ENCODE data around the gene ERBB2. TPM values are rescaled to one million over a fixed set of nuclear protein-coding genes. Genes with fewer than 3 reads are reported as not detected.

The ERBB2 gene
- total RNA-seq, 1 experiment from 2014 or later = 216 TPM

GRCh38 chr17:39664581-39665561 lies 35.0 kb upstream of the ERBB2 start, which contains the start of gene TCAP:
Gene TCAP, plus strand, starts transcription at chr17:39665349. Its CDS starts 11 bp downstream, at chr17:39665360.
- H3K14ac ChIP-seq (ENCODE audit: insufficient read depth, low read length) = no peak within 1 kb of the TSS
- H3K4me1 Mint-ChIP-seq = peaks cover 33 to 50% of the 10 kb centered on the region in 2 experiments
- no peak within 1 kb of the TSS for H3K18ac ChIP-seq (ENCODE audit: insufficient read length, low read depth, low read length)
- WGBS (ENCODE audit: extremely low coverage, insufficient read length, low lambda C conversion rate) = no CpG with 5 or more reads among the region's 15 CpGs
- no peak within 1 kb of the TSS for H2BK120ac ChIP-seq (ENCODE audit: low read depth, low read length, poor library complexity, severe bottlenecking)
- no peaks in the 10 kb centered on the region for H3K79me1 ChIP-seq (ENCODE audit: insufficient read depth, low read depth, low read length, poor library complexity, severe bottlenecking)
- no peak within 1 kb of the TSS for H2BK12ac ChIP-seq (ENCODE audit: insufficient read length, low read depth, low read length)
- H3K9me3 Mint-ChIP-seq = no peaks in the 10 kb centered on the region; a peak in 1 of 5 replicates
- H3K27ac Mint-ChIP-seq = peak within 1 kb of the TSS in 1 of 3 experiments; percentile 69; a peak in 1 of 7 replicates
- H3K9ac ChIP-seq (ENCODE audit: extremely low read depth, insufficient read length, low read length) = no peak within 1 kb of the TSS
- peak within 1 kb of the TSS in 1 of 2 experiments; percentile 69; a peak in 2 of 5 replicates for H3K4me3 Mint-ChIP-seq
- H3K9me3 ChIP-seq (ENCODE audit: control insufficient read depth, low read depth, low read length) = no peaks in the 10 kb centered on the region
- no peaks in the 10 kb centered on the region for H3K79me2 ChIP-seq (ENCODE audit: insufficient read depth, low read length)
- H4K91ac ChIP-seq (ENCODE audit: insufficient read length, low read depth, low read length) = no peak within 1 kb of the TSS
- no peak for DNase-seq
- no peak within 1 kb of the TSS for H3K27ac ChIP-seq (ENCODE audit: insufficient read length, low read depth, low read length)
- H3K27me3 Mint-ChIP-seq (ENCODE audit: low read depth) = peaks cover 52% of the 10 kb centered on the region
- no peak within 1 kb of the TSS for H2BK5ac ChIP-seq (ENCODE audit: insufficient read length, low read length)
- H2AK5ac ChIP-seq (ENCODE audit: insufficient read length, low read length) = no peak within 1 kb of the TSS
- H4K5ac ChIP-seq (ENCODE audit: insufficient read length, low read depth, low read length) = no peak within 1 kb of the TSS
- no peak for TF ChIP-seq CTCF (conservative IDR thresholded peaks at IDR 0.05)
- H2BK15ac ChIP-seq (ENCODE audit: low read depth, low read length) = no peak within 1 kb of the TSS
- H4K20me1 ChIP-seq (ENCODE audit: control insufficient read depth, insufficient read depth, insufficient read length) = no peaks in the 10 kb centered on the region
- H3K23me2 ChIP-seq (ENCODE audit: insufficient read length, low read depth, low read length, poor library complexity, severe bottlenecking) = peaks cover 6% of the 10 kb centered on the region
- H3K4me2 ChIP-seq (ENCODE audit: insufficient read depth, insufficient read length, low read length) = peak within 1 kb of the TSS; percentile 10
- H3K23ac ChIP-seq (ENCODE audit: insufficient read length, low read depth, low read length) = no peak within 1 kb of the TSS
- H3K27me3 ChIP-seq (ENCODE audit: insufficient read depth, low read length) = peaks cover 3% of the 10 kb centered on the region; the same call in 1 of the 2 replicates
- H2BK20ac ChIP-seq (ENCODE audit: low read depth, low read length, poor library complexity, severe bottlenecking) = no peak within 1 kb of the TSS
- H3K36me3 Mint-ChIP-seq (ENCODE audit: insufficient read depth in 1 of 3, low read depth in 3 of 3) = peaks cover 4 to 17% (median 11%) of the 10 kb centered on the region in 3 experiments; a peak in 6 of 7 replicates
- no peak within 1 kb of the TSS for H4K8ac ChIP-seq (replicated peaks; ENCODE audit: insufficient read length, low read depth, low read length)
- no peak within 1 kb of the TSS for H3K4ac ChIP-seq (ENCODE audit: low read depth, low read length)
- peaks cover 6% of the 10 kb centered on the region; the same call in 1 of the 2 replicates for H3K4me1 ChIP-seq (ENCODE audit: insufficient read depth, low read length)
- no peak within 1 kb of the TSS for H2AFZ ChIP-seq (ENCODE audit: low read length)
- no peak within 1 kb of the TSS for H3K56ac ChIP-seq (ENCODE audit: insufficient read length, low read depth, low read length)
- H3T11ph ChIP-seq (ENCODE audit: low read length) = no peak within 1 kb of the TSS
